Mesenchymal stem cell (in vitro differentiated cells and primary cell): ENCODE measurements around the gene PRR12.

Source experiments
- DNase-seq: peaks from one replicate; pipeline ENCODE4 v3.0.0-alpha.2; 2013
- H2AFZ ChIP-seq: one replicate; pipeline ENCODE4 v1.6.1; 2013; ENCODE audit warnings: low read depth, mild to moderate bottlenecking, control low read depth, inconsistent platforms, low read length, moderate library complexity
- H2AK5ac ChIP-seq: 2 replicates; pipeline ENCODE4 v1.6.1; 2013; ENCODE audit warnings: low read length, moderate library complexity, mild to moderate bottlenecking, inconsistent platforms; ENCODE audit not compliant: severe bottlenecking
- H2BK120ac ChIP-seq: one replicate; pipeline ENCODE4 v1.6.1; 2013; ENCODE audit warnings: low read depth, mild to moderate bottlenecking, inconsistent platforms, low read length, moderate library complexity
- H2BK12ac ChIP-seq, 2 experiments: one replicate each; pipeline ENCODE4 v1.6.1; 2013; ENCODE audit warnings: inconsistent platforms in 2 of 2, low read length in 2 of 2, mild to moderate bottlenecking in 2 of 2, moderate library complexity in 2 of 2, control low read depth in 1 of 2
- H2BK15ac ChIP-seq: one replicate; pipeline ENCODE4 v1.6.1; 2013; ENCODE audit warnings: mild to moderate bottlenecking, low read depth, inconsistent platforms; ENCODE audit not compliant: poor library complexity, severe bottlenecking
- H2BK5ac ChIP-seq: 2 replicates; pipeline ENCODE4 v1.6.1; 2013; ENCODE audit warnings: low read depth, mild to moderate bottlenecking, low read length, control low read depth, inconsistent platforms; ENCODE audit not compliant: poor library complexity, severe bottlenecking
- H3K14ac ChIP-seq, 2 experiments: one replicate each; pipeline ENCODE4 v1.6.1; 2013; ENCODE audit warnings: inconsistent platforms in 2 of 2, low read length in 2 of 2, control low read depth in 1 of 2, mild to moderate bottlenecking in 1 of 2, moderate library complexity in 1 of 2
- H3K18ac ChIP-seq, 2 experiments: one replicate each; pipeline ENCODE4 v1.6.1; 2013; ENCODE audit warnings: inconsistent platforms in 2 of 2, low read length in 2 of 2, control low read depth in 1 of 2, low read depth in 1 of 2, mild to moderate bottlenecking in 1 of 2
- H3K23ac ChIP-seq, 2 experiments: one replicate each; pipeline ENCODE4 v1.6.1; 2013; ENCODE audit warnings: inconsistent platforms in 2 of 2, low read length in 2 of 2, mild to moderate bottlenecking in 2 of 2, moderate library complexity in 2 of 2, control low read depth in 1 of 2
- H3K27ac ChIP-seq: 2 replicates; pipeline ENCODE4 v1.5.1; 2013; ENCODE audit warnings: mild to moderate bottlenecking, moderate library complexity, low read length, control low read depth, inconsistent platforms; ENCODE audit not compliant: poor library complexity, severe bottlenecking
- H3K27me3 ChIP-seq, 2 experiments: 2 replicates each; pipeline versions ENCODE4 v1.6.1 to v1.7.0; 2013; ENCODE audit warnings: low read length in 2 of 2, mild to moderate bottlenecking in 2 of 2, moderate library complexity in 2 of 2, control low read depth in 1 of 2, inconsistent platforms in 1 of 2; ENCODE audit not compliant: control insufficient read depth in 1 of 2, insufficient read depth in 1 of 2
- H3K36me3 ChIP-seq, 2 experiments: 2 replicates each; pipeline versions ENCODE4 v1.6.1 to v1.7.0; 2013; ENCODE audit warnings: low read length in 2 of 2, control low read depth in 1 of 2, inconsistent platforms in 1 of 2, low read depth in 1 of 2, mild to moderate bottlenecking in 1 of 2; ENCODE audit not compliant: insufficient read depth in 2 of 2, control insufficient read depth in 1 of 2
- H3K4ac ChIP-seq, 2 experiments: one replicate each; pipeline ENCODE4 v1.6.1; 2013; ENCODE audit warnings: inconsistent platforms in 2 of 2, low read length in 2 of 2, mild to moderate bottlenecking in 2 of 2, moderate library complexity in 2 of 2, control low read depth in 1 of 2, low read depth in 1 of 2
- H3K4me1 ChIP-seq: 2 replicates; pipeline ENCODE4 v1.6.1; 2013; ENCODE audit warnings: low read depth, low read length, control low read depth; ENCODE audit not compliant: control insufficient read depth, insufficient read depth
- H3K4me2 ChIP-seq: 2 replicates; pipeline ENCODE4 v1.6.1; 2013; ENCODE audit warnings: low read length, mild to moderate bottlenecking, inconsistent platforms; ENCODE audit not compliant: poor library complexity, severe bottlenecking
- H3K4me3 ChIP-seq, 2 experiments: 2 replicates each; pipeline versions ENCODE4 v1.5.1 to v1.7.0; 2013; ENCODE audit warnings: low read length in 2 of 2, mild to moderate bottlenecking in 2 of 2, control low read depth in 1 of 2, low read depth in 1 of 2; ENCODE audit not compliant: insufficient read depth in 1 of 2
- H3K79me1 ChIP-seq: replicated peaks from 2 replicates; pipeline ENCODE4 v1.6.1; 2013; ENCODE audit warnings: mild to moderate bottlenecking, control low read depth, low read length, inconsistent platforms; ENCODE audit not compliant: poor library complexity, severe bottlenecking
- H3K9ac ChIP-seq: 2 replicates; pipeline ENCODE4 v1.7.0; 2013; ENCODE audit warnings: mild to moderate bottlenecking, low read length, moderate library complexity
- H3K9me3 ChIP-seq: 2 replicates; pipeline ENCODE4 v1.7.0; 2013; ENCODE audit warnings: mild to moderate bottlenecking, low read length; ENCODE audit not compliant: control insufficient read depth
- H4K8ac ChIP-seq: one replicate; pipeline ENCODE4 v1.6.1; 2013; ENCODE audit warnings: inconsistent platforms, mild to moderate bottlenecking, low read length, moderate library complexity
- H4K91ac ChIP-seq: one replicate; pipeline ENCODE4 v1.6.1; 2013; ENCODE audit warnings: mild to moderate bottlenecking, low read length, inconsistent platforms
- WGBS: methylation state at CpG from one replicate; pipeline ENCODE4 v1.1.7; 2013; ENCODE audit warnings: mixed read lengths; 5-methylcytosine and 5-hydroxymethylcytosine counted together

The PRR12 gene

DNA sequence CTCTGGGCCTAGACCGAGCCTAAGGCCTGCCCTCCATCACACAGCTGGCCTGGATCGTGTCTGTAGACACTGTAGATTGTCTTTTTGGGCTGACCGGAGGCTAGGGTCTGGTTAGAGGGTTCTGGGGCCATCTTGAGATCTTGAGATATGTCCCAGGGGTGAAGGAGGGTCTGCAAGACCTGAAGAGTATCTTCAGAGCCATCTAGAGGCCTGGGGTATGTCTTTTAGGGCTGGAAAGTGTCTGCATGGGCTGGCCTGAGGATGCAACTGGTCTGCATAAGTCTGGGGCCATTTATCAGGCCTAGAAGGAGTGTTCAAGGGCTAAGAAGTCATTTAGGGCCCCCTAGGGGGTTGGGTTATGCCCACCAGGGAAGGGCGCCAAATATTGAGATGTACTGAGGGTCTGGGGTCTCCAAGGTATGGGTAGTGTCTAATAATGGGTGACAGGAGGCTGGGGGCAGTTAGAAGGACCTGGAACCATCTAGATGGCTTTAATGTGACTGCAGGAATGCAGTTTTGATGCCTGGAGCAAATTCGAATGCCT, 51.6 kb downstream of the PRR12 start:
- H2AK5ac ChIP-seq = peak overlapping the region; percentile 88
- peak overlapping the region; percentile 88 to 100 for H3K4ac ChIP-seq
- no peak overlapping the region for H2BK15ac ChIP-seq
- H4K91ac ChIP-seq = peak overlapping the region; percentile 67
- H2BK12ac ChIP-seq = peak overlapping the region in 1 of 2 experiments; percentile 42
- H2BK5ac ChIP-seq = peak overlapping the region; percentile 74
- peaks cover 32% of the 10 kb centered on the region for H3K4me1 ChIP-seq
- peaks cover 30 to 33% of the 10 kb centered on the region in 2 experiments for H3K36me3 ChIP-seq
- H3K9me3 ChIP-seq = no peaks in the 10 kb centered on the region
- peak overlapping the region; percentile 79 for H3K27ac ChIP-seq
- H2AFZ ChIP-seq = no peak overlapping the region
- H3K23ac ChIP-seq = peak overlapping the region in 1 of 2 experiments; percentile 95
- peak overlapping the region; percentile 100 for H3K9ac ChIP-seq
- H3K14ac ChIP-seq = peak overlapping the region in 1 of 2 experiments; percentile 92
- H3K79me1 ChIP-seq = peaks cover 9% of the 10 kb centered on the region
- peak overlapping the region; percentile 86 for H4K8ac ChIP-seq
- 4% methylated on average over 5 of the region's 5 CpGs for WGBS
- H3K27me3 ChIP-seq = no peaks in the 10 kb centered on the region
- H3K4me2 ChIP-seq = peak overlapping the region; percentile 55
- H2BK120ac ChIP-seq = peak overlapping the region; percentile 22
- DNase-seq = no peak
- peak overlapping the region; percentile 85 to 98 for H3K18ac ChIP-seq
- peak overlapping the region; percentile 82 to 100 for H3K4me3 ChIP-seq

DNA sequence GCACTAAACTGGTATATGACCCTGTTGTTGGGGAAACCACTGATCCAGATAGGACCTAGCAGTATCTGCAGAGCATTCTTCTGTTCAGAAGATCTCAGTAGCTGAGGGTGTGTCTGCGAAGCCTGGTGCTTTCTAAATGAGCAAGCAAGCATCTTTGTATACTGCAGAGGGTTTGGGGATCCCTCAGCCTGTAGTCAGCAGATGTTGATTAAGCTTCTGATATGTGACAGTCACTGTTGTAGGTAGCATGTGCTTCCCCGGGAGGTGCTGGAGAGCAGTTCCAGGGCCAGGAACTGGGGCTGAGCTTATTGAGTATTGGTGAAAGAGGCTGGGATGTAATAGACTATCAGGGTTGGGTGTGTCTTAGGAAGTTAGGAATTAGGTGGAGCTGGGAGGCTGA, 52.5 kb downstream of the PRR12 start:
- 85% methylated on average over 2 of the region's 2 CpGs for WGBS
- no peak overlapping the region for H3K18ac ChIP-seq

DNA sequence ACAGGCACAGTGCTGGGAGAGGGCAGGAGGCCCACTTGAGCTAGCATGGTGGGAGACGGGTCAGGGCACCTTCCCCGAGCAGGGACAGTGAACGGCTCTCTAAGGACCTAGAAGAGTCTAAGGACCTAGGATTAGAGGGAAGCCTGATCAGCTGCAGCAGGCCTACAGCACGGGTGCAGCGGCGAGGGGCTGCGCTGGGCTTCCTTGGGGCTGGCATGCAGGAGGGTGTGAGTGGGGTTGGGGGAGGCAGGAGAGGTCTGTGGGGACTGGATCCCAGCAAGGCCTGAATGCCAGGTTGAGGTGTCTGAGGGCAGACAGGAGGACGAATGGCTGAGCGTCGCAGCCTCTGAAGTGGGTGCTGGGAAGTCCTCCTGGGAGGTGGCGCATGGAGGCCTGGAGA, 54.6 kb downstream of the PRR12 start:
- DNase-seq = no peak
- peak overlapping the region; percentile 51 for H3K9ac ChIP-seq
- H3K14ac ChIP-seq = no peak overlapping the region
- no peaks in the 10 kb centered on the region for H3K27me3 ChIP-seq
- no peaks in the 10 kb centered on the region for H3K9me3 ChIP-seq
- no peak overlapping the region for H2BK12ac ChIP-seq
- H3K4me1 ChIP-seq = peaks cover 18% of the 10 kb centered on the region
- no peak overlapping the region for H2AK5ac ChIP-seq
- no peak overlapping the region for H3K23ac ChIP-seq
- no peak overlapping the region for H2BK120ac ChIP-seq
- H3K4ac ChIP-seq = no peak overlapping the region
- peaks cover 12% of the 10 kb centered on the region for H3K79me1 ChIP-seq
- no peak overlapping the region for H4K91ac ChIP-seq
- no peak overlapping the region for H2AFZ ChIP-seq
- no peak overlapping the region for H3K27ac ChIP-seq
- no peak overlapping the region for H2BK15ac ChIP-seq
- no peak overlapping the region for H2BK5ac ChIP-seq
- H3K4me3 ChIP-seq = no peak overlapping the region
- 97% methylated on average over 11 of the region's 11 CpGs for WGBS
- no peak overlapping the region for H3K18ac ChIP-seq
- H4K8ac ChIP-seq = peak overlapping the region; percentile 19
- H3K4me2 ChIP-seq = no peak overlapping the region
- peaks cover 51 to 52% of the 10 kb centered on the region in 2 experiments for H3K36me3 ChIP-seq

More for the DNA sequence above, 52.5 kb downstream of the PRR12 start:
- Histone ChIP-seq H3K4me3 (peak overlapping the region in 1 of 2 experiments; percentile 100), H3K4ac (no peak overlapping the region), H2BK15ac (no peak overlapping the region), H3K4me2 (peak overlapping the region; percentile 58), H3K9me3 (no peaks in the 10 kb centered on the region), H3K27ac (no peak overlapping the region), H3K79me1 (peaks cover 10% of the 10 kb centered on the region), H2BK120ac (no peak overlapping the region), H3K36me3 (peaks cover 36% of the 10 kb centered on the region in 2 experiments), H3K23ac (no peak overlapping the region), H2AFZ (no peak overlapping the region), H3K4me1 (peaks cover 25% of the 10 kb centered on the region), H2BK12ac (peak overlapping the region in 1 of 2 experiments; percentile 19), H3K14ac (no peak overlapping the region), H4K8ac (no peak overlapping the region), H3K27me3 (no peaks in the 10 kb centered on the region), H2AK5ac (no peak overlapping the region), H3K9ac (peak overlapping the region; percentile 100), H2BK5ac (no peak overlapping the region), H4K91ac (no peak overlapping the region)
- DNase-seq = no peak

DNA sequence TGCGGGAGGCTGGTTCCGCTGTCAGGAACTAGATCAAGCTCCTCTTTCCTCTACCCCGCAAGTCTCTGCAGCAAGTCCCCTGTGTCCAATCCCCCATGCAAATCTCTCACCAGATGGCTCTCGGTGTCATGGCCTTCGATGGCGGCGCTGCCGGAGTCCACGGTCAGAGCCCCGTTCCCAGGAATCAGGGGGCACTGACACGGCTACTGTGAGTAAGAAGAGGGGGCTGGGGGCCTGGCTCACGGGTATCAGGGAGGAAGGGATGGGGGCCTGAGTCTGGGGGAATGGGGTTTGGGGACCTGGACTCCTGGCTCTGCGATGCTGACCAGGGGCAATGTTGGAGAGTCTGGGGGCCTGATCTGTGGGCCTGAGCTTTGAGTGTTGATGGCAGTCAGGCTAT, 55.0 kb downstream of the PRR12 start:
- H2AK5ac ChIP-seq = no peak overlapping the region

More for the DNA sequence above, 55.0 kb downstream of the PRR12 start:
- Histone ChIP-seq H2BK5ac (no peak overlapping the region), H3K4me3 (no peak overlapping the region), H3K27ac (no peak overlapping the region), H3K4me1 (peaks cover 18% of the 10 kb centered on the region), H3K4ac (no peak overlapping the region), H3K27me3 (no peaks in the 10 kb centered on the region), H3K18ac (no peak overlapping the region), H3K9ac (no peak overlapping the region), H2AFZ (no peak overlapping the region), H3K9me3 (no peaks in the 10 kb centered on the region), H3K4me2 (no peak overlapping the region), H4K8ac (no peak overlapping the region), H3K23ac (no peak overlapping the region), H3K79me1 (peaks cover 14% of the 10 kb centered on the region), H3K14ac (no peak overlapping the region), H4K91ac (no peak overlapping the region), H3K36me3 (peaks cover 52 to 55% of the 10 kb centered on the region in 2 experiments), H2BK15ac (no peak overlapping the region), H2BK12ac (no peak overlapping the region), H2BK120ac (no peak overlapping the region)
- no peak for DNase-seq
- over 99% methylated on average over 13 of the region's 13 CpGs for WGBS
